PC-3 (cell line): ENCODE results near the gene FBXW2. TPM values are rescaled to one million over a fixed set of nuclear protein-coding genes. Genes with fewer than 3 reads are reported as not detected.

Experiments
- ATAC-seq: fragments of 200-7000 bp; cut with Tn5 transposase; 2 replicates; pipeline ENCODE4 v1.9.1; 2020; ENCODE audit warnings: mild to moderate bottlenecking, moderate library complexity
- BruUV-seq: library from RNA; stranded (reverse); fragments of 400-500 nt; replicated peaks from 2 replicates; lab custom pipeline; 2021; lab: Mats Ljungman, UMichigan
- CTCF ChIA-PET: fragments of 300-600 bp; sonication (Branson Sonifier 250); formaldehyde crosslinking; loops from one replicate; lab custom pipeline; 2022; ENCODE audit warnings: antibody characterized with exemption; lab: Charles Lee
- POLR2A ChIA-PET: fragments of 300-600 bp; sonication (Branson Sonifier 250); formaldehyde crosslinking; loops from one replicate; lab custom pipeline; 2022; ENCODE audit warnings: antibody characterized with exemption; ENCODE audit not compliant: unreplicated experiment; lab: Charles Lee
- DNase-seq: peaks from one replicate; pipeline ENCODE4 v3.0.0-alpha.2; 2015
- H2AFZ ChIP-seq: fragments of 300-600 bp; sonication (generic); 2 replicates; pipeline ENCODE4 v1.6.0; 2016; ENCODE audit warnings: antibody characterized with exemption, low read length
- H3F3A ChIP-seq: fragments of 300-600 bp; sonication (generic); one replicate; pipeline ENCODE4 v1.6.0; 2017; ENCODE audit warnings: antibody characterized with exemption, low read length, control low read depth, mild to moderate bottlenecking; ENCODE audit not compliant: unreplicated experiment
- H3K27ac ChIP-seq: fragments of 300-600 bp; sonication (generic); 2 replicates; pipeline ENCODE4 v1.5.1; 2016; ENCODE audit warnings: mild to moderate bottlenecking, low read length
- H3K27me3 ChIP-seq: fragments of 300-600 bp; sonication (generic); 2 replicates; pipeline ENCODE4 v1.6.1; 2016; ENCODE audit warnings: low read length, mixed read lengths
- H3K36me3 ChIP-seq: fragments of 300-600 bp; sonication (generic); 2 replicates; pipeline ENCODE4 v1.6.1; 2016; ENCODE audit warnings: low read depth, mixed run types, low read length, mixed read lengths
- H3K4me1 ChIP-seq: fragments of 300-600 bp; sonication (generic); 2 replicates; pipeline ENCODE4 v1.5.1; 2016; ENCODE audit warnings: low read length; ENCODE audit not compliant: insufficient read depth
- H3K4me2 ChIP-seq: fragments of 300-600 bp; sonication (generic); 2 replicates; pipeline ENCODE4 v1.6.0; 2016; ENCODE audit warnings: low read length
- H3K4me3 ChIP-seq: fragments of 300-600 bp; sonication (generic); 2 replicates; pipeline ENCODE4 v1.5.1; 2016; ENCODE audit warnings: mild to moderate bottlenecking, low read length, mixed read lengths
- H3K79me2 ChIP-seq: fragments of 300-600 bp; sonication (generic); 2 replicates; pipeline ENCODE4 v1.6.1; 2017; ENCODE audit warnings: low read length, mixed read lengths
- H3K9ac ChIP-seq: fragments of 300-600 bp; sonication (generic); 2 replicates; pipeline ENCODE4 v1.6.0; 2016; ENCODE audit warnings: mild to moderate bottlenecking, low read length
- H3K9me2 ChIP-seq: fragments of 300-600 bp; sonication (generic); replicated peaks from 2 replicates; pipeline ENCODE4 v1.6.1; 2016; ENCODE audit warnings: mixed run types, low read length, mixed read lengths
- H3K9me3 ChIP-seq: fragments of 300-600 bp; sonication (generic); 2 replicates; pipeline ENCODE4 v1.6.1; 2016; ENCODE audit warnings: low read length, mixed read lengths
- H4K20me1 ChIP-seq: fragments of 300-600 bp; sonication (generic); 2 replicates; pipeline ENCODE4 v1.6.1; 2016; ENCODE audit warnings: low read length, mixed read lengths
- CTCF ChIP-seq: fragments of 300-600 bp; sonication (generic); conservative IDR thresholded peaks from 2 replicates; pipeline ENCODE4 v1.5.1; 2017; ENCODE audit warnings: antibody characterized with exemption, low read depth, mild to moderate bottlenecking, low read length
- EZH2 ChIP-seq: fragments of 300-600 bp; sonication (generic); IDR thresholded peaks from one replicate; pipeline ENCODE4 v1.6.1; 2017; ENCODE audit warnings: antibody characterized with exemption, mild to moderate bottlenecking, low read length; ENCODE audit not compliant: unreplicated experiment
- EZH2phosphoT487 ChIP-seq: fragments of 300-600 bp; sonication (generic); IDR thresholded peaks from 2 replicates; pipeline ENCODE4 v1.6.1; 2018; ENCODE audit warnings: mild to moderate bottlenecking, antibody characterized with exemption, low read length, borderline replicate concordance
- intact Hi-C: fragments of 100-400 bp; cut with micrococcal nuclease; formaldehyde crosslinking; loops from 2 replicates; pipeline ENCODE4 v1.9.0; 2023
- total RNA-seq: library from RNA; depleted of rRNA; stranded (reverse); fragments of >200 nt; gene quantifications from 2 replicates; pipeline ENCODE4 v1.2.3, GENCODE V29; 2014

Gene FBXW2
- total RNA-seq, 1 experiment from 2014 or later, result 30.5 TPM

- ATAC-seq (no peak), DNase-seq (peak; percentile 13)
- TF ChIP-seq EZH2 (no peak), EZH2phosphoT487 (no peak), CTCF (no peak)
- H3K27ac ChIP-seq, result no peak overlapping the region
- no peaks in the 10 kb centered on the region for H3K9me2 ChIP-seq
- H3K79me2 ChIP-seq, result peaks cover 61% of the 10 kb centered on the region
- H3K4me1 ChIP-seq, result no peaks in the 10 kb centered on the region; the same call in none of the 2 replicates
- CTCF ChIA-PET, result no interaction called here
- POLR2A ChIA-PET, result no interaction called here
- no TSS peak for BruUV-seq
- H3K9me3 ChIP-seq, result no peaks in the 10 kb centered on the region
- intact Hi-C loops, result no loop called here
- no peaks in the 10 kb centered on the region for H3K36me3 ChIP-seq
- H4K20me1 ChIP-seq, result 0 out of 2 replicates have a peak, but pooled peaks cover 5% of the 10 kb centered on the region
- no peak overlapping the region for H3K4me2 ChIP-seq
- no peak overlapping the region for H3K9ac ChIP-seq
- no peaks in the 10 kb centered on the region for H3K27me3 ChIP-seq
- no peaks in the 10 kb centered on the region for H3F3A ChIP-seq
- no peak overlapping the region for H3K4me3 ChIP-seq
- no peak overlapping the region for H2AFZ ChIP-seq
Measured at GRCh38 chr9:120839146-120839545, 45.9 kb upstream of the FBXW2 start.

GRCh38 chr9:120837921-120838320 lies 44.7 kb upstream of the FBXW2 start:
- Histone ChIP-seq H2AFZ (no peak overlapping the region), H3K4me3 (no peak overlapping the region), H3K9me2 (no peaks in the 10 kb centered on the region), H3K27me3 (no peaks in the 10 kb centered on the region), H3K27ac (no peak overlapping the region), H3K4me1 (no peaks in the 10 kb centered on the region; the same call in 1 of the 2 replicates), H4K20me1 (0 out of 2 replicates have a peak, but pooled peaks cover 5% of the 10 kb centered on the region), H3K9me3 (no peaks in the 10 kb centered on the region), H3K36me3 (peaks cover 3% of the 10 kb centered on the region; the same call in 1 of the 2 replicates), H3K4me2 (no peak overlapping the region), H3K79me2 (peaks cover 52% of the 10 kb centered on the region), H3K9ac (no peak overlapping the region), H3F3A (no peaks in the 10 kb centered on the region)
- intact Hi-C loops, result no loop called here
- POLR2A ChIA-PET, result no interaction called here
- CTCF ChIA-PET, result no interaction called here
- no TSS peak for BruUV-seq
- TF ChIP-seq EZH2phosphoT487, result no peak
- DNase-seq (no peak), ATAC-seq (no peak)

- no peak for TF ChIP-seq EZH2phosphoT487
- no peak for TF ChIP-seq CTCF
- no peak for TF ChIP-seq EZH2
- Histone ChIP-seq H3F3A (no peaks in the 10 kb centered on the region), H3K9me2 (no peaks in the 10 kb centered on the region), H3K79me2 (peaks cover 12% of the 10 kb centered on the region), H3K9ac (no peak overlapping the region), H3K27me3 (no peaks in the 10 kb centered on the region), H3K9me3 (no peaks in the 10 kb centered on the region), H3K4me1 (no peaks in the 10 kb centered on the region), H3K36me3 (peaks cover 35% of the 10 kb centered on the region), H2AFZ (no peak overlapping the region), H4K20me1 (no peaks in the 10 kb centered on the region), H3K4me2 (no peak overlapping the region), H3K4me3 (no peak overlapping the region), H3K27ac (no peak overlapping the region)
- BruUV-seq, result no TSS peak
- ATAC-seq (no peak), DNase-seq (no peak)
- intact Hi-C loops, result no loop called here
- POLR2A ChIA-PET, result no interaction called here
- CTCF ChIA-PET, result no interaction called here
Measured at GRCh38 chr9:120833325-120833724, 40.1 kb upstream of the FBXW2 start.
